D721Med (cell line): ENCODE data around the gene CDT1.

Experiments
- DNase-seq: peaks from one replicate; pipeline ENCODE4 v3.0.0; 2011; ENCODE audit warnings: low spot score; ENCODE audit not compliant: insufficient read length
- FAIRE-seq: peaks from 2 replicates; lab custom pipeline; 2011; peaks lifted over from hg19 to GRCh38; lab: Jason Lieb, UNC
- CTCF ChIP-seq: IDR thresholded peaks from 2 replicates; pipeline ENCODE4 v1.5.1; 2012; ENCODE audit warnings: mild to moderate bottlenecking, control low read depth; ENCODE audit not compliant: insufficient read depth; ENCODE audit errors: missing control alignments

Gene CDT1

GRCh38 chr16:88842308-88842756 is 38.7 kb downstream of the CDT1 start:
- TF ChIP-seq CTCF: no peak
- DNase-seq (no peak), FAIRE-seq (no peak)

GRCh38 chr16:88842806-88843205 is 39.2 kb downstream of the CDT1 start:
- FAIRE-seq: no peak
- no peak for DNase-seq

GRCh38 chr16:88843256-88843655 is 39.7 kb downstream of the CDT1 start:
- no peak for DNase-seq
- no peak for TF ChIP-seq CTCF
- no peak for FAIRE-seq

More at GRCh38 chr16:88842806-88843205, 39.2 kb downstream of the CDT1 start:
- TF ChIP-seq CTCF: no peak

GRCh38 chr16:88844419-88845036 is 40.9 kb downstream of the CDT1 start:
- no peak for TF ChIP-seq CTCF
- FAIRE-seq (no peak), DNase-seq (no peak)

- DNase-seq (no peak), FAIRE-seq (no peak)
- no peak for TF ChIP-seq CTCF
These were observed 42.5 kb downstream of the CDT1 start for GRCh38 chr16:88846088-88846487.

- DNase-seq (no peak), FAIRE-seq (no peak)
- no peak for TF ChIP-seq CTCF
These were observed 44.1 kb downstream of the CDT1 start for GRCh38 chr16:88847654-88848053.

GRCh38 chr16:88848557-88848956 is 45.0 kb downstream of the CDT1 start:
- no peak for FAIRE-seq
- no peak for TF ChIP-seq CTCF
- no peak for DNase-seq
